Measurements from ENCODE around the gene ORC4.

Gene ORC4

DNA sequence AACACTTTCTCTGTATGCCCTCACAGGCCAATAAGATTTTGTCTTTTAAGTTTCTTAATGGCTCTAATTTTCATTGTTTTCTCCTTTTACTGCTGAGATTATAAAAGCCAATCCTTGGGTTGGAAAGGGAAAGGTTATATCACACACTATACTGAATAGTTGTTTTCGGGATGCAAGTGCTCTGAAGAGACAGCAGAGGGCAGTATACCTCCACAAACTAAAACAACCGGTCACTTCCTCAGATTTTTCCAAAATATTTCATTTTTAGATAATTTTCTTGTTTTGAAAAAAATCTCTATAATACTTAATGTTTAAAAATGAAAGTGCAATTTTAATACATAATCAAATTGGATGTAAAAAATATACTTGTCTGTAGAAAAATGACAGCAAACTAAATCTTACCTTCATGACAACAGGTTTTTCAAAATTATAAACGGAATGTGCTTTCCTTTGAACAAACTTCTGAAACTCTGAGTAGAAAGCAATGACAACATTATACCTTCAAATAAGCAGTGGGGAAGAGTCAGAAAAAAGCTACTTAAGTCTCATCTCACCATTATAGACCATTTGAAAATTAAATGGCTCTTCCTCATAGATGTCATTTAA, 82.7 kb downstream of the ORC4 start:
- Histone ChIP-seq H3K4me3 (ENCODE audit: insufficient read length, low read depth) (no peak overlapping the region), H3K27me3 (ENCODE audit: insufficient read depth, insufficient read length) (no peaks in the 10 kb centered on the region), H3K36me3 (ENCODE audit: insufficient read depth, insufficient read length, low read length) (peaks cover 50% of the 10 kb centered on the region), H3K9me3 (ENCODE audit: insufficient read depth, low read length) (no peaks in the 10 kb centered on the region), H3K4me1 (ENCODE audit: insufficient read depth, insufficient read length) (no peaks in the 10 kb centered on the region), H3K9ac (ENCODE audit: insufficient read length, low read depth) (no peak overlapping the region)
- TF ChIP-seq ZNF274 (IDR thresholded peaks at IDR 0.05; ENCODE audit: low read depth, low read length) (no peak), YY1 (IDR thresholded peaks at IDR 0.05; ENCODE audit: insufficient read depth, insufficient read length) (no peak), SUZ12 (IDR thresholded peaks at IDR 0.05; ENCODE audit: extremely low read depth, insufficient read depth, insufficient read length) (no peak)
- no peak for DNase-seq (ENCODE audit: low read depth, low spot score)

DNA sequence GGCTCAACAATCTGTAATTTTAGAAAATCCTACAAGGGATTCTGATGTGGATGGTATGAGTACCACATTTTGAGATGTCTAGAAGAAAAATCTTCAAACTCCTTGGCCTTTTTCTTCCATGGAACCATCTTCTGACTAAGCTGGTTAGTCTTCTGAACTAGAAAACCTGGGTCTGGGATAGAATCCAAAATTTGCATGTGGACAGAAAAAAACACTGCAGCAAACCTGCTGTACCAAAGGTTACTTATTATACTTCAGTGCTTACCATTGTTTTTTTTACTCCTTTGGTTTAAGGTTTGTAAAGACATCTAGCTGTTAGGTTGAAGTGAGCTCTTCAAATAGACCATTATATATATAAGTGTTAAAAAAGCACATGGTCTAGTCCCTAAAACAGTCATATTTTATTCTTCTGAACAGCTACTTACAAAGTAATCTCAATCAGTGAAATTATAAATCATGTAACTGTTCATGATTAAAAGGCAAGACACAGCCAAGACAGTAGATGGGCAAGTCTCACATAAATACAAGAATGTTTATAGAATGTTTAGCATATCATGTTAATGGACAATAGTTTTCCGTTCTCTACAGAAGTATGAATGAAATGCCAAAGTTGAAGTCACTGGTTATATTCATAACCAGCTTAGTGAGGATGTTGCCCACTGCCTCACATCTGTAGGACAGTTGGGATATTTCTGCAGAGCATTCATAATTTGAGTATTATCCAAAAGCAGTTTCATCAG, 85.5 kb downstream of the ORC4 start:
- peaks cover 42% of the 10 kb centered on the region for H3K36me3 ChIP-seq (ENCODE audit: insufficient read depth, insufficient read length, low read length)
- TF ChIP-seq YY1 (IDR thresholded peaks at IDR 0.05; ENCODE audit: insufficient read depth, insufficient read length) (no peak), ZNF274 (IDR thresholded peaks at IDR 0.05; ENCODE audit: low read depth, low read length) (no peak), SUZ12 (IDR thresholded peaks at IDR 0.05; ENCODE audit: extremely low read depth, insufficient read depth, insufficient read length) (no peak)
- H3K4me3 ChIP-seq (ENCODE audit: insufficient read length, low read depth), result no peak overlapping the region
- H3K27me3 ChIP-seq (ENCODE audit: insufficient read depth, insufficient read length), result no peaks in the 10 kb centered on the region
- no peak overlapping the region for H3K9ac ChIP-seq (ENCODE audit: insufficient read length, low read depth)
- no peaks in the 10 kb centered on the region for H3K9me3 ChIP-seq (ENCODE audit: insufficient read depth, low read length)
- DNase-seq (ENCODE audit: low read depth, low spot score), result no peak
- H3K4me1 ChIP-seq (ENCODE audit: insufficient read depth, insufficient read length), result no peaks in the 10 kb centered on the region

DNA sequence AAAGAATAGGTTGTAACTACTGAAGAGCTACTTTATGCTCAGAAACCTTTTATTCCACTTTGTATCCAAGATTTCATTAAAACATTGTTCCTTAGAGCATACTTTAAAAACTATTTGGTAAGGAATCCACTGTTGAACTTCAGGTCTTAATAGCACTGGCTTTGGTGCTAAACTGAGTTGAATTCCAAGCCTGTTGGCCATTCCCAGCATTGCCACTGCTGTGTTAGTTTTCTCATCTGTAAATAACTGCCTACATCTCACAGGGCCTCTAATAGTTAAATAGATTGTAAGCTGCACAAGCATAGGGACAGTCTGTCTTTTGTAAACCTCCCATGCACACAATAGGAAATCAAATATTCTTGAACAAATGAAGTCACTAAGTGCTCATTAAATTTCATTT, 86.6 kb downstream of the ORC4 start:
- no peak for DNase-seq (ENCODE audit: low read depth, low spot score)
- H3K4me1 ChIP-seq (ENCODE audit: insufficient read depth, insufficient read length), result no peaks in the 10 kb centered on the region
- TF ChIP-seq SUZ12 (IDR thresholded peaks at IDR 0.05; ENCODE audit: extremely low read depth, insufficient read depth, insufficient read length), result no peak
- no peak overlapping the region for H3K9ac ChIP-seq (ENCODE audit: insufficient read length, low read depth)
- H3K9me3 ChIP-seq (ENCODE audit: insufficient read depth, low read length), result no peaks in the 10 kb centered on the region
- no peaks in the 10 kb centered on the region for H3K27me3 ChIP-seq (ENCODE audit: insufficient read depth, insufficient read length)
- no peak overlapping the region for H3K4me3 ChIP-seq (ENCODE audit: insufficient read length, low read depth)
- H3K36me3 ChIP-seq (ENCODE audit: insufficient read depth, insufficient read length, low read length), result peaks cover 42% of the 10 kb centered on the region

DNA sequence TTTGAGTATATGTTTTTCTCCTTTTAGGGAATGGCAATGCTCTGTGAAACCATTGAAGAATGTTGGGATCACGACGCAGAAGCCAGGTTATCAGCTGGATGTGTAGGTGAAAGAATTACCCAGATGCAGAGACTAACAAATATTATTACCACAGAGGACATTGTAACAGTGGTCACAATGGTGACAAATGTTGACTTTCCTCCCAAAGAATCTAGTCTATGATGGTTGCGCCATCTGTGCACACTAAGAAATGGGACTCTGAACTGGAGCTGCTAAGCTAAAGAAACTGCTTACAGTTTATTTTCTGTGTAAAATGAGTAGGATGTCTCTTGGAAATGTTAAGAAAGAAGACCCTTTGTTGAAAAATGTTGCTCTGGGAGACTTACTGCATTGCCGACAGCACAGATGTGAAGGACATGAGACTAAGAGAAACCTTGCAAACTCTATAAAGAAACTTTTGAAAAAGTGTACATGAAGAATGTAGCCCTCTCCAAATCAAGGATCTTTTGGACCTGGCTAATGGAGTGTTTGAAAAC, 93.4 kb downstream of the ORC4 start:
- no peak for DNase-seq (ENCODE audit: low read depth, low spot score)
- H3K36me3 ChIP-seq (ENCODE audit: insufficient read depth, insufficient read length, low read length), result peaks cover 11% of the 10 kb centered on the region
- no peak overlapping the region for H3K9ac ChIP-seq (ENCODE audit: insufficient read length, low read depth)
- H3K4me3 ChIP-seq (ENCODE audit: insufficient read length, low read depth), result no peak overlapping the region
- no peaks in the 10 kb centered on the region for H3K27me3 ChIP-seq (ENCODE audit: insufficient read depth, insufficient read length)
- no peaks in the 10 kb centered on the region for H3K4me1 ChIP-seq (ENCODE audit: insufficient read depth, insufficient read length)
- no peak for TF ChIP-seq ZNF274 (IDR thresholded peaks at IDR 0.05; ENCODE audit: low read depth, low read length)
- TF ChIP-seq SUZ12 (IDR thresholded peaks at IDR 0.05; ENCODE audit: extremely low read depth, insufficient read depth, insufficient read length), result no peak
- no peak for TF ChIP-seq YY1 (IDR thresholded peaks at IDR 0.05; ENCODE audit: insufficient read depth, insufficient read length)
- H3K9me3 ChIP-seq (ENCODE audit: insufficient read depth, low read length), result no peaks in the 10 kb centered on the region

DNA sequence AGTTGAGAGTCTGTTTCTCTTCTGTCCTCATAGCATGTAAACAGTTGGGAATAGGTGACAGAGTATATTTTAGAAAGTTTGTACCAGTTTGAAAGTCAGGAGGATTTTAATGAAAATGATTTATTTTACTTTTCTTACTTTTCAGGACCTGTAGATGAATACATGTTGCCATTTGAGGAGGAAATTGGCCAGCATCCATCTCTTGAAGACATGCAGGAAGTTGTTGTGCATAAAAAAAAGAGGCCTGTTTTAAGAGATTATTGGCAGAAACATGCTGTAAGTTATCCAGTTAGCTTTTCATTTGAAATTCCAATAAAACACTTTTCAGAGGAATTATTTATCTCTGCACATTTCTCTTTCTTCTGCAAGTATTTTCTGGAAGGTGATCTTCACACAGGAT, 94.7 kb downstream of the ORC4 start:
- Histone ChIP-seq H3K4me3 (ENCODE audit: insufficient read length, low read depth) (no peak overlapping the region), H3K9ac (ENCODE audit: insufficient read length, low read depth) (no peak overlapping the region), H3K27me3 (ENCODE audit: insufficient read depth, insufficient read length) (no peaks in the 10 kb centered on the region), H3K9me3 (ENCODE audit: insufficient read depth, low read length) (no peaks in the 10 kb centered on the region), H3K4me1 (ENCODE audit: insufficient read depth, insufficient read length) (no peaks in the 10 kb centered on the region), H3K36me3 (ENCODE audit: insufficient read depth, insufficient read length, low read length) (peaks cover 11% of the 10 kb centered on the region)
- TF ChIP-seq ZNF274 (IDR thresholded peaks at IDR 0.05; ENCODE audit: low read depth, low read length) (no peak), SUZ12 (IDR thresholded peaks at IDR 0.05; ENCODE audit: extremely low read depth, insufficient read depth, insufficient read length) (no peak), YY1 (IDR thresholded peaks at IDR 0.05; ENCODE audit: insufficient read depth, insufficient read length) (no peak)
- no peak for DNase-seq (ENCODE audit: low read depth, low spot score)

DNA sequence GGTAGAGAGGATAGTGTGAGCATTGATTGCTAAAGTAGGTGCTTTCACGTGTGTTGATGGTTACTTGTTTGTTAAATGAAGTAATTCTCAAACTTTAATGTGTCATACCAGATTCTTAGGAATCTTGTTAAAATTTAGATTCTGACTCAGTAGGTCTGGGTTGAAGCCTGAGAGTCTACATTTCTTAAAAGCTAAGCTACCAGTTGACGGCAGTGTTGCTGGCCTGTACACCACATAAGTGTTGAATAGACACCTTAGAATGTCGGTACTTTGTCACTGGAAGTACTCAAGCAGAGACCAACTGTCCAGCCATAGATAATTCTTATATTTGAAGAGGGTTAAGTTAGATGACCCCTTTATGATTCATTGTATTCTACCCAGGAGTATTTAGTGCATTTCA, 95.9 kb downstream of the ORC4 start:
- H3K4me1 ChIP-seq (ENCODE audit: insufficient read depth, insufficient read length), result no peaks in the 10 kb centered on the region
- H3K4me3 ChIP-seq (ENCODE audit: insufficient read length, low read depth), result no peak overlapping the region
- no peak for TF ChIP-seq ZNF274 (IDR thresholded peaks at IDR 0.05; ENCODE audit: low read depth, low read length)
- no peak for TF ChIP-seq YY1 (IDR thresholded peaks at IDR 0.05; ENCODE audit: insufficient read depth, insufficient read length)
- no peak for TF ChIP-seq SUZ12 (IDR thresholded peaks at IDR 0.05; ENCODE audit: extremely low read depth, insufficient read depth, insufficient read length)
- peaks cover 16% of the 10 kb centered on the region for H3K36me3 ChIP-seq (ENCODE audit: insufficient read depth, insufficient read length, low read length)
- no peak overlapping the region for H3K9ac ChIP-seq (ENCODE audit: insufficient read length, low read depth)
- no peak for DNase-seq (ENCODE audit: low read depth, low spot score)
- no peaks in the 10 kb centered on the region for H3K9me3 ChIP-seq (ENCODE audit: insufficient read depth, low read length)
- no peaks in the 10 kb centered on the region for H3K27me3 ChIP-seq (ENCODE audit: insufficient read depth, insufficient read length)

DNA sequence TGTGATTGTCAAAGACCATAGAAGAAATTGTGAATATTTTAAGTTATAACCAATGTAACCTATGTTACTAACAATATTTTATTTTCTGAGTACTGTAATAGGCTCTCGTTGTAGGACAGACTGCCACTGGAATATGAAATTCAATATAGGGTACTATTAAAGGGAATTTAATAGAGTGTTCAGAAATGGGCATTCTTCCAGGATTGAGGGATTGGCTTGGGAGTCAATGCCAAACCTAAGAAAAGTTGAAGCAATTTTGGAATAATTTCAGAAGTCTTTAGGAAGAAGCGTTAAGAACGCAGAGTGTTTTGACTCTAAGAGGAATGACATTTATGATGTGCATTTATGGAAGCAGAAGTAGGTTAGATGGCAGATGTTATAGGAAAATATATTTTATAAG, 96.7 kb downstream of the ORC4 start:
- no peaks in the 10 kb centered on the region for H3K4me1 ChIP-seq (ENCODE audit: insufficient read depth, insufficient read length)
- no peak overlapping the region for H3K4me3 ChIP-seq (ENCODE audit: insufficient read length, low read depth)
- H3K36me3 ChIP-seq (ENCODE audit: insufficient read depth, insufficient read length, low read length), result peaks cover 16% of the 10 kb centered on the region
- H3K9me3 ChIP-seq (ENCODE audit: insufficient read depth, low read length), result no peaks in the 10 kb centered on the region
- DNase-seq (ENCODE audit: low read depth, low spot score), result no peak
- no peak overlapping the region for H3K9ac ChIP-seq (ENCODE audit: insufficient read length, low read depth)
- no peaks in the 10 kb centered on the region for H3K27me3 ChIP-seq (ENCODE audit: insufficient read depth, insufficient read length)
- no peak for TF ChIP-seq YY1 (IDR thresholded peaks at IDR 0.05; ENCODE audit: insufficient read depth, insufficient read length)
- TF ChIP-seq ZNF274 (IDR thresholded peaks at IDR 0.05; ENCODE audit: low read depth, low read length), result no peak
- TF ChIP-seq SUZ12 (IDR thresholded peaks at IDR 0.05; ENCODE audit: extremely low read depth, insufficient read depth, insufficient read length), result no peak
